Stimulated activated CD4-positive, alpha-beta T cell treated with anti-CD3 and anti-CD28 coated beads, Interleukin-12 subunit alpha, Interleukin-12 subunit beta, amount 100 ng/mL, for 48 hours (primary cell): ENCODE data around the gene GEMIN7.

Experiments used
- DNase-seq, 3 donors: peaks; one replicate each; pipeline ENCODE4 v3.0.0-alpha.2; 2020; ENCODE audit warnings: low read depth in 2 of 3, low spot score in 1 of 3

Gene GEMIN7

DNA sequence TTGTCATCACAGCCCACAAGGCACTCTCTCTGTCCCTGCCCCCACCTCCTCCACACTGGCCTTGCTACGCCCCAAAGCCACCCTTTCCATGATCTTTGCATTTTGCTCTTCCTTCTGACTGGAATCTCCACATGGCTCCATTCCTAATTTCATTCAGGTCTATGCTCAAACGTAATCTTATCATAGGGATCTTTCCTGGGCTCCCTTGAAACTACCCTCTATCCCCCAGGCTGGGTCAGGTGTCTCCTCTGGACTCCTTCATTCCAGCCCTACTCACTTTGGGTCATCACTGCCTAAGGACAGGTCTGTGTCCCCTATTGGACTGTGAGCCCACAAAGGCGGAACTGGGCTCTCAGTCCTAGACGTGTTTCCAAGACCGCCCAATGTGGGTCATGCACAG is 3.1 kb downstream of the GEMIN7 start:
- no peak for DNase-seq

GRCh38 chr19:45086480-45086879 is 7.4 kb downstream of the GEMIN7 start:
- no peak for DNase-seq

GRCh38 chr19:45087531-45087930 is 8.5 kb downstream of the GEMIN7 start:
- DNase-seq = no peak

DNA sequence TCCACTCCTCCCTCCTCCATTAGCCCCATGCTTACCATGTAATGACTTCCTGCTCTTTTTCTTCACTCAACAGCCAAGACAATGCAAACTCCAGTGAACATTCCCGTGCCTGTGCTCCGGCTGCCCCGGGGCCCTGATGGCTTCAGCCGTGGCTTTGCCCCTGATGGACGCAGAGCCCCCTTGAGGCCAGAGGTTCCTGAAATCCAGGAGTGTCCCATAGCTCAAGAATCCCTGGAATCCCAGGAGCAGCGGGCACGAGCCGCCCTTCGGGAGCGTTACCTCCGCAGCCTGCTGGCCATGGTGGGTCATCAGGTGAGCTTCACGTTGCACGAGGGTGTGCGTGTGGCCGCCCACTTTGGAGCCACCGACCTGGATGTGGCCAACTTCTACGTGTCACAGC is 11.0 kb downstream of the GEMIN7 start:
- no peak for DNase-seq

GRCh38 chr19:45090606-45091005 is 11.5 kb downstream of the GEMIN7 start:
- DNase-seq = no peak

- peak; percentile 90 to 99 (median 96) for DNase-seq
Measured at GRCh38 chr19:45091031-45091923, 12.2 kb downstream of the GEMIN7 start.

- peak; percentile 83 to 89 (median 87) for DNase-seq
Measured at GRCh38 chr19:45092747-45093678, 14.0 kb downstream of the GEMIN7 start, which contains the start of gene PPP1R37. Gene PPP1R37 (plus strand): TSS chr19:45093179. CDS start chr19:45093326, 147 bp downstream.

- no peak for DNase-seq
Measured at GRCh38 chr19:45094137-45094536, 15.1 kb downstream of the GEMIN7 start.

DNA sequence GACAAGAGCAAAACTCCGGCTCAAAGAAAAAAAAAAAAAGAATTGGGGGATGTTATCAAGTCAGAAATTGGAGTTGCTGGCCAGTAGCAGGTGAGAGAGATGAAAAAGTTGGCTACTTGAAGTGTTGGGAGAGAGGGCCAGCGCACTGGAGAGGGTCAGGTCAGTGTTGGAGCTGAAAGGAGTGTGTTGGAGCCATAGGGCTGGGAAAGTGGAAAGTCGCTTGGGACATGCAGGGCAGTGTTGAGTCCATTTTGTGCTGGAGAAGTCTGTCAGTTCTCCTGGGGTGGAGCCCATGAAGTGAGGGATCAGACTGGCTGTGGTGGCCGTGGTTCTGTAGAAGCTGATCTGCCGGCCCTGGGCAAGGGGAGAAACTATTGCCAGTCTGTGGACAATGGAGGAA is 15.6 kb downstream of the GEMIN7 start:
- no peak for DNase-seq

GRCh38 chr19:45095496-45096413 is 16.7 kb downstream of the GEMIN7 start:
- no peak for DNase-seq

DNA sequence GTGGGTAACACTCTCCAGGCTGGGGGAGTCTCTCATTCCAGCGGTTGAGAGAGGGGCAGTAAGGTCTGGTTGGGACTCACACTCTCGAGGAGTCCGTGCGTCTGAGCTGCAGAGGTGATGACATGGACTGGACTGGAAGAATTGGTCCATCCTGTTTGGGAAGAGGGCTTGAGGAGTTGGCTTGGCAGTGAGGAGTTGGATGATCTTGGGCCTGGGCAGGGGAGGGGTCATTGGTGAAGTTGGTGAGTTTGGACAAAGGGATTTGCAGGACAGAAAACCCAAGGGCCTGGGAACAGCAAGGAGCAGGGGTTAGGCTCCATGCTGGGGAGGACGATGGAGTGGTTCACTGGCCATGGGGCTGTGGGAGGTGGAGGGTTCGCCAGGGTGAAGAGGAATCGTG is 17.6 kb downstream of the GEMIN7 start:
- DNase-seq = no peak

- DNase-seq = no peak
Measured at GRCh38 chr19:45097450-45097775, 18.4 kb downstream of the GEMIN7 start.

- DNase-seq = no peak
Measured at GRCh38 chr19:45097776-45098520, 18.9 kb downstream of the GEMIN7 start.

- DNase-seq = no peak
Measured at GRCh38 chr19:45098521-45099466, 19.7 kb downstream of the GEMIN7 start.

DNA sequence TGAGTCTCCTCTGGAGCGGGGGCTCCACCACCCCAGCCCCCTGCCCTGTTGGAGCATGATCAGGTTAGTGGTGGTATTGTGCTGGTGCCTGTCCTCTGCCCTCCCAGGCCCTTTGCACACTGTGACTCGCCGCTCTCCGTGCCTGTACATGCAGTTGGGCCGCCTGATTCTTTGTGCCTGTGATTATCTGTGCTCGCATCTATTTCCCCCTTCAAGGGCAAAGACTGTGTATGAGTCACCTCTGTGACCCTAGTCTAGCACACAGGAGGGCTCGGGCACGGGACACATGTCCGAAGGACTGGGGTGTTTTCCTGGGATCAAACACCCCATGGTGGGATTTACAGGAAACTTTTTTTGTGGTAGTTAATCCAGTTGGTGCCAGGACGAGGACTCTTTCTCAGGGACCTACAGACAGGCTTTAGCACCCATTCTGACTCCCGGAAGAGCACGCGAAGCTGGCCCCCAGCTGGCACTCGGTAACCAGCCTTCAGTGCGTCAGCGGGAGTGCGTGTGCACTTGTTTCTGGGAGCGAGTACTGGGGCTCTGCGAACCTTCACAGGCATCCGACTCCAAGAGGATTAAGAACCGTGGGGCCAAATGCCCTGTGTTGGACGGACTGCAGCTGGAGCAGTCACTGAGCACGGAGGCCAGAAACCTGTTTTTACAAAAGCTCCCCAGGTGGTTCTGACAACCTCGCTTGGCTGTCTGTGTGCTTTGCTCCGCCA is 20.6 kb downstream of the GEMIN7 start:
- no peak for DNase-seq

- no peak for DNase-seq
Measured at GRCh38 chr19:45100201-45100600, 21.1 kb downstream of the GEMIN7 start.

DNA sequence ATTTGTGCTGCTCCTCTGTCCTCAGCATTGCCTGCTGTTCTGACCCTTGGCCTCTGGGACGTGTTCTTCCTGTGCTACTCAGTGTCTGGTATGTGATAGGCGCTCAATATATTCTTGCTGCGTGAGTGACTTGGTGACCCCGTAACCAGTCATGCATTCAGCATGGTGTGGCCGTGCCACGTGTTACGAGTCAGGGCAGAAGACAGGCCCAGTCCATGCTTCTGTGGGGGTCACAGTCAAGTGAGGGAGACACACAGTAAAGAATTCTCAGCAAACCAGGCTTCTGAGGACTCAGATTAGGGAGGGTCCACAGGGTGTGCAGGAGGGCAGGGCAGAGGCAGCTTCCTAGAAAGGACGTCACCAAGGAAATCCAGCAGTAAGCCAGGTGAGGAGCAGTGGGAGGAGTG is 21.8 kb downstream of the GEMIN7 start:
- DNase-seq = no peak

DNA sequence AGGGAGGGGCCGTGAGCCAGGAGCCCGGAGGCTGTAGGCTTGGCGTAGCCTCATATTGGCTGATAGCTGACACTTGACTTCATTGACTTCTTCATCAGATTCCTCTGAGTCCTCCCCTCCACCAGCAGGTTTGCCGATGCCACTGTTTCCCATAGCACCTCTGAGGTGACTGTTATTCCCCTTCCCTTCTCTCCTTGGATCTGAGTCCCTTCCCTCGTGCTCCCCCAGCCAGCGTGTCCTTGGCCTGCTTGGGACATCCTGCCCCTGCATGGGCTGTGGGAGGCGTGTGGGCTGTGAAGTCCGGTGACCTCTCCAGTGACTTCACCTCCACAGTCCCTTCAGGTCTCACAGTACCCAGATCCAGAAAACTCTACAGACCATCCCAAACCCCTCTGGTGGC is 22.7 kb downstream of the GEMIN7 start:
- DNase-seq = no peak
